HuH-7 (cell line): ENCODE measurements around the gene TRIM71.
"Not testable (repeated sequence)": the region's sequence is repeated elsewhere in the genome, so short reads cannot be mapped to it uniquely, and the experiment has no call there.

ENCODE experiments used
- DNase-seq: peaks from one replicate; pipeline ENCODE4 v3.0.0; 2011; ENCODE audit warnings: low spot score

The TRIM71 gene

GRCh38 chr3:32817558-32818228 is at the start of gene TRIM71:
Gene TRIM71 (plus strand): TSS chr3:32817997. CDS start chr3:32818081, 84 bp downstream.
- DNase-seq = peak; percentile 74

DNA sequence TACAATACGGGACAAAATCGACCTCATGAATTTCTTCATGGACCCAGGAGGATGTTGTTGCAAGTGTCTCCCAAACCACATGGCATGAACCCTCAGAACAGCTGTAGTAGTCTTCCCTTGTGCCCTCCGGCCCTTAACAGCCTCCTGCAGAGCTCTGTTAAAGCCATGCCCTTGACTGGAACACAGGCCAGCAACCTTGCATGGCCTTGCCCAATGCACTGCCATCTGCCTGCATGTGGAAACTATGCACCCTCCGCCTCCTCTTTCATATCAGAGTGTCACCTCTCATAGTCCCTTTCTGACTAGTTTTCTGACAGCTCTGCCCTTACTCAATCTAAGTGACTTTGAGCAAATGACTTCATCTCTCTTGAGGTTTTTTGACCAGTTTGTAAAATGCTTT is 39.4 kb upstream of the TRIM71 start:
- no peak for DNase-seq

GRCh38 chr3:32780071-32780734 is 37.6 kb upstream of the TRIM71 start:
- no peak for DNase-seq

- DNase-seq = peak; percentile 84
These were observed 37.0 kb upstream of the TRIM71 start for GRCh38 chr3:32780735-32781210.

- DNase-seq = peak; percentile 96
These were observed 36.4 kb upstream of the TRIM71 start for GRCh38 chr3:32781211-32781968.

DNA sequence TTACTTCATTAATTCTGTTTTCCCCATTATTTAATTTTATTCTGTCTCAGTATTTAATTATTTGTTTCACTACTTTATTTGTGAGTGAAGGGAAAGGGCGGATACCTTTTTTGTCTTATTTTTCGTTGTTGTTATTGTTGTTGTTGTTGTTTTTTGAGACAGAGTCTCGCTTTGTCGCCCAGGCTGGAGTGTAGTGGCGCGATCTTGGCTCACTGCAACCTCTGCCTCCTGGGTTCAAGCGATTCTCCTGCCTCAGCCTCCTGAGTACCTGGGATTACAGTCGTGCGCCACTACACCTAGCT is 35.9 kb upstream of the TRIM71 start:
- not testable (repeated sequence) for DNase-seq

DNA sequence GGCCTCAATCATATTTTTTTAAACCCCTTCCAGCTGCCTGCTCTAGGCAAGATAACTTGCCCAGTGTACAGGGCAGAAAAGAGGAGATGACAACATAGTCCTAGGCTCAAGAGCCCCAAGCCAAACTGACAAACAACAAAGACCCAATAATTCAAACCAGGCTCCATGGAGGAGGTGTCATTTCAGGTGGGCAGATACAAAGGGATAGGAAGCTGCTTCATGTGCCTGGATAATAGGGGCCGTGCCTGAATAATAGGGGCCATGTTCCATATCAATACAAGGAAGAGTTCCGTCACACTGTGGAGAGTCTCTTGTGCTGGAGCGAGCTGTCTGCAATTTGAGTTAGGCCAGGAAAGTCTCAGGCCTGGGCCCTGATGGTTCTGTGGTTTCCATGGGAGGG is 35.4 kb upstream of the TRIM71 start:
- no peak for DNase-seq

DNA sequence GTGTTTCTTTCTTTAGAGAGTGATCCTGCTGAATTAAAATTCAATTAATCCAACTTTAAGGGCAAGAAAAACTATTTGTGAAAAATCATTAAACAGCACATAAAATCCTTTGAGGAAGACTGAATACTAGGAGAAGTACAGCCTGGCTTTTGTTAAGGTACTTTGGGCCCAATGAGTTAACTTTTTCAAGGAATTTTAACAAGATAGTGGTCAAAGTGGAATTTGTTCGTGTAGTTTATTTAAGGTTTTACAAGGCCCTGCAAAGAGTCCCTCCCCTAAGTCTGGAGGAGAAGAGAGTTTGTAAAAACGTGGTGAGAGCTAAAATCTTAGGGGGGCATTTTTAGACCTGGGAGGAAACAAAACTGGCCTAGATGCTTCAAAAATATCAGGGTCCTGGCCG is 26.0 kb upstream of the TRIM71 start:
- no peak for DNase-seq

DNA sequence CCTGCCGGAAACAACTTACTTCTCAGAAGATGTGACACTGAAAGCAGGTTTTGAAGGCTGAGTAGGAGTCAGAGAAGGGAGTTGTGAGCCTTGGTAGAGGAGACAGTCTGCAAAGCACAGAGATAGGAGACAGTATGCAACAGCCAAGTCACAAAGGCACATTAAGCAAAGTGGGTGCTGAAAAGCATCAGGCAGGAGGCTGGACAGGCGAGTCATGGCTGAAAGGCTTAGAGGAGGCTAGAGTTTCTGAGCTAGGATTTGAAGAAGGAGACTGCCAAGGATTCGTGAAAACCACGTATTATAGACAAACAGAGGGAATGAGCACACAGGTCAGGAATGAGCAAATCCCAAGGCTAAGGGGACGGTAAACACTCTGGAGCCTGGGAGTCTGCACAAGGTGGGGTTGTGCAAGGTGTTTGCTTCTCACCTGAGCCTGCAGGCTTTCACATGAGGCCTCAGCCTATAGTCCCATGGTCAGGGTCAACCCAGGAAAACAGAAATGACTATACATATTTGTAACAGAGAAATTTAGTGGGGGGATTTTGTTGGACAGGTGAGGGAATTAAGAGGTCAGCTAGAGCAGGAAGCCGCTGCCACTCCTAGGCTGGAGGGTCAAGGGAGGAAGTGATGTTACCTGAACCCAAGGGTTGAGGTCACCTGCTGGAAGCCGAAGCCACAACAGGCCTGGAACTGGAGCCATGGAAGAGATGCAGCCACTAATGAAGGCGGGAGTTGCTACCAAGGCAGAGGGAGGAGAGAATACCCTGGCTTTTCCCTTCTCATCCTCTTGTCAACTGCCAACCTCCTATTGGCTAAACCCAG is 23.1 kb upstream of the TRIM71 start:
- DNase-seq = peak; percentile 63

DNA sequence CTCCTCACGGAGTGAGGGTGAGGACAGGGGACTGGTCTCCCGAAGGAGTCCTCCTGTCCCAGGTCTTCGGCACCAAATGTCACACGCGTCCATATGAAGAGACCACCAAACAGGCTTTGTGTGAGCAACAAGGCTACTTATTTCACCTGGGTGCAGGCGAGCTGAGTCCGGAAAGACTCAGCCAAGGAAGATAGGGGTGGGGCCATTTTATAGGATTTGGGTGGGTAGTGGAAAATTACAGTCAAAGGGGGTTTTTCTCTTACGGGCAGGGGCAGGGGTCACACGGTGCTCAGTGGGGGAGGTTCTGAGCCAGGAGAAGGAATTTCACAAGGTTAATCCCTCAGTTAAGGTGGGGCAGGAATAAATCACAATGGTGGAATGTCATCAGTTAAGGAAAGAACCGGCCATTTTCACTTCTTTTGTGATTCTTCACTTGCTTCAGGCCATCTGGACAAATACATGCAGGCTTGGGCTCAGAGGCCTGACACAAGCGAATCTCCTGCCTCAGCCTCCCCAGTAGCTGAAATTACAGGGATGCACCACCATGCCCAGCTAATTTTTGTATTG is 21.3 kb upstream of the TRIM71 start:
- not testable (repeated sequence) for DNase-seq

DNA sequence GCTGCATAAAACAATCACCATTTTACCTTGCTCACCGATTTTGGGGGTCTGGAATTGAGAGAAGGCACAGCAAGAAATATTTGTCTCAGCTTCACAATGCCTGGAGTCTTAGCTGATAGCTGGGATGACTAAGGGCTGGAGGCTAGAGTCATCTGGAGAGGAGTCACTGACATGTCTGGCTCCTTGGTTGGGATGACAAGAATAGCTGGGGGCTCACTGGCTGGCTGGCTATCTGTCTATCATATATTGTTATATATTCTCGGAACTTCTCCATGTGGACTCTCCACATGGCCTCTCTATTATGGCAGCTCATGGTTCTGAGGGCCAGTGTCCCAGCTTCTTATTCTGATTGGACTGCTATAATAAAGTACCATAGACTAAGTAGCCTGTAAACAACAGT is 20.0 kb upstream of the TRIM71 start:
- DNase-seq = no peak

DNA sequence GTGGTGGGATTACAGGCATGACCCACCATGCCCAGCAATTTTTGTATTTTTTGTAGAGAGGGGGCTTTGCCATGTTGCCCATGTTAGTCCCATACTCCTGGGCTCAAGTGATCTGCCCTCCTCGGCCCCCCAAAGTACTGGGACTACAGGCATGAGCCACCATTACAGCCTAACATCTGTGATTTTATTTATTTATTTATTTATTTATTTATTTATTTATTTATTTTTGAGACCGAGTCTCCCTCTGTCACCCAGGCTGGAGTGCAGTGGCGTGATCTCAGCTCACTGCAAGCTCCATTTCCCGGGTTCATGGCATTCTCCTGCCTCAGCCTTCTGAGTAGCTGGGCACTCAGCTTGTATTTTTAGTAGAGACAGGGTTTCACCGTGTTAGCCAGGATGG is 16.4 kb upstream of the TRIM71 start:
- DNase-seq = not testable (repeated sequence)

- DNase-seq = peak; percentile 90
These were observed 4.6 kb upstream of the TRIM71 start for GRCh38 chr3:32813180-32813579.

DNA sequence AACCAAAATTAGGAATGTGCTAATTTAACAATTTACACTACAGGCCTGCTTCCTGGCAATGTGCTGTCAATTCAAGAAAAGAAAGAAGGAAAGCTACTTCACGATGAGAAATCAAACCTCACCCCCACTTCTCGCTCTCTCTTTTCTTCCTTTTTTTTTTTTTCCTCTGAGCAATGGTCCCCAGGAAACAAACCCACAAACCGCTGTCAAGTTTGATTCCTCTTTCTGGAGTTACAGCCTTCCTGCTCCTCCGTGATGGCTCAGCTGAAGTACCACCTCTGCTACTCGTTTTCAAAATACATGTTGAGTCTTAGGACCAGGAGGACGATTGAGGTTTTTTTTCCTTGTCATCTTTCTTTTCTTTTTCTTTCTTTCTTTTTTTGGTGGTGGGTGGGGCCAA is 3.4 kb upstream of the TRIM71 start:
- DNase-seq = no peak

- DNase-seq = peak; percentile 74
These were observed 1.9 kb upstream of the TRIM71 start for GRCh38 chr3:32815841-32816438.

- DNase-seq = peak; percentile 98
These were observed 1.1 kb upstream of the TRIM71 start for GRCh38 chr3:32816439-32817256.

- peak; percentile 75 for DNase-seq
These were observed 590 bp upstream of the TRIM71 start for GRCh38 chr3:32817257-32817557.

GRCh38 chr3:32818229-32818969 is 602 bp downstream of the TRIM71 start:
- peak; percentile 49 for DNase-seq

DNA sequence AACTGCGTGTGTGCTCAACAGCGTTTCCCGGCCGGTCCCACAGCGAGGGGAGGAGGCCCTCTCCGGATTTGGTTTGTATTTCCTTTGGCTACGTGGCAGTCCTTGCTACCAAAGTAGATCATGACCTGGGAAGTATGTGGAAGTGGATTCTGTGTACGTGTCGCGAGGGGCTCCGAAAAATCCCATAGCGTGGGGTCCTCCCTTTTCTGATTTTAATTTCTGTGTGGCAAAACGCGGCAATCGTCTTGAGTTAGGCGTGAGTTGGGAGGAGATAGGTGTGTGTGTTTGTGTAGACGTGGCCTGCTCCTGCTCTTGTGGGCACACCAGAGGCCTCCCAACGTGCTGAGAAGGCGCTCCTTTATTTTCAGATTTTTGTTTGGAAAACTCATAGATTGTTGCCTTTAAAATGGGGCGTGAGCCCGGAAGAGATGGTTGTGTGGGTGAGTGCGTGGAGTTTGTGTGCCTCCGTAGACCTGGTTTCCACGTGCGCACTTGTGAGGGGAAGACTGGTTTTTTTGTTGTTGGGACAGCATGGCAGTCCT is 1.2 kb downstream of the TRIM71 start:
- peak; percentile 58 for DNase-seq
